ENCODE data around the gene MEIS1. TPM values are rescaled to one million over a fixed set of nuclear protein-coding genes. Genes with fewer than 3 reads are reported as not detected.

The MEIS1 gene
- total and polyA plus RNA-seq, 2 experiments from 2014 or later, result 0.16 to 0.28 TPM

- TF ChIP-seq EZH2phosphoT487 (IDR thresholded peaks at IDR 0.05; ENCODE audit: unreplicated experiment) (no peak), ZNF462 (CRISPR knock-in tag; IDR thresholded peaks at IDR 0.05) (no peak), ETS1 (IDR thresholded peaks at IDR 0.05) (no peak), EZH2 (IDR thresholded peaks at IDR 0.05; ENCODE audit: low read depth, unreplicated experiment) (no peak), STAT1 (IDR thresholded peaks at IDR 0.05; ENCODE audit: unreplicated experiment) (no peak), POLR2AphosphoS5 (IDR thresholded peaks at IDR 0.05; ENCODE audit: low read depth) (no peak)
Measured at GRCh38 chr2:66571918-66572317, 137.0 kb downstream of the MEIS1 start (continued).

DNA sequence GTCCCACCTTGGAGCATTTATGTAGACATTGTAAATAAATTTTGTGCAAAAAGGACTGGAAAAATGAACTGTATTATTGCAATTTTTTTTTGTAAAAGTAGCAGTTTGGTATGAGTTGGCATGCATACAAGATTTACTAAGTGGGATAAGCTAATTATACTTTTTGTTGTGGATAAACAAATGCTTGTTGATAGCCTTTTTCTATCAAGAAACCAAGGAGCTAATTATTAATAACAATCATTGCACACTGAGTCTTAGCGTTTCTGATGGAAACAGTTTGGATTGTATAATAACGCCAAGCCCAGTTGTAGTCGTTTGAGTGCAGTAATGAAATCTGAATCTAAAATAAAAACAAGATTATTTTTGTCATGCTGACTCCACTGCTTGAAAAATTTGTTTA lies 137.5 kb downstream of the MEIS1 start:
- Mint-ChIP-seq H3K27ac (no peak overlapping the region), H3K4me3 (no peak overlapping the region), H3K9me3 (no peaks in the 10 kb centered on the region), H3K27me3 (ENCODE audit: insufficient read depth, low read depth, poor library complexity) (peaks cover 15% of the 10 kb centered on the region), H3K36me3 (ENCODE audit: low read depth) (no peaks in the 10 kb centered on the region), H3K4me1 (peaks cover 29% of the 10 kb centered on the region)
- no peak for ATAC-seq
- peak overlapping the region; percentile 9 for H3K4me2 ChIP-seq
- peaks cover 19% of the 10 kb centered on the region for H3K4me1 ChIP-seq (ENCODE audit: insufficient read depth)
- H3K27me3 ChIP-seq (ENCODE audit: insufficient read depth), result peaks cover 27% of the 10 kb centered on the region
- no peaks in the 10 kb centered on the region for H3K36me3 ChIP-seq (ENCODE audit: insufficient read depth)
- no peak for DNase-seq (ENCODE audit: low spot score)
- no peaks in the 10 kb centered on the region for H4K20me1 ChIP-seq (replicated peaks; ENCODE audit: insufficient read depth)
- H3K9me2 ChIP-seq (ENCODE audit: insufficient read depth), result no peaks in the 10 kb centered on the region
- H3K27ac ChIP-seq (ENCODE audit: low read depth), result no peak overlapping the region
- no peak overlapping the region for H3K4me3 ChIP-seq
- no peak overlapping the region for H2AFZ ChIP-seq
- no peaks in the 10 kb centered on the region for H3F3A ChIP-seq (replicated peaks; ENCODE audit: low read depth)
- no peaks in the 10 kb centered on the region for H3K79me2 ChIP-seq (replicated peaks; ENCODE audit: insufficient read depth)
- TF ChIP-seq EZH2 (IDR thresholded peaks at IDR 0.05; ENCODE audit: low read depth, unreplicated experiment) (no peak), EZH2phosphoT487 (IDR thresholded peaks at IDR 0.05; ENCODE audit: unreplicated experiment) (no peak), ZNF331 (CRISPR knock-in tag; IDR thresholded peaks at IDR 0.05; ENCODE audit: low read depth) (no peak)
